Measurements from ENCODE around the gene GATAD2A. TPM values are rescaled to one million over a fixed set of nuclear protein-coding genes. Genes with fewer than 3 reads are reported as not detected.
A peak's percentile ranks its signal among the peaks of the same experiment; 100 is the strongest.

The GATAD2A gene
- total and polyA plus RNA-seq, 2 donors (not counting 1 experiment from before 2014, with no cell fraction given): 31.7 to 63.5 TPM

- no peak overlapping the region for H3K4me3 ChIP-seq (replicated peaks in 1 of 4; ENCODE audit: control extremely low read depth in 1 of 4, insufficient read depth in 1 of 4, low read depth in 3 of 4, low read length in 4 of 4)
- no peak overlapping the region for H2AFZ ChIP-seq (ENCODE audit: low read length)
- no peaks in the 10 kb centered on the region for H3K9me3 ChIP-seq (ENCODE audit: control insufficient read depth, insufficient read depth, low read depth, low read length)
- TF ChIP-seq EZH2 (IDR thresholded peaks at IDR 0.05; ENCODE audit: low read length, missing control alignments): no peak
- no peak for TF ChIP-seq CTCF (conservative IDR thresholded peaks at IDR 0.05 in 1 of 2, IDR thresholded peaks at IDR 0.05 in 1 of 2; ENCODE audit: low read depth in 1 of 2, low read length in 2 of 2)
- H3K27ac ChIP-seq (ENCODE audit: insufficient read depth, low read length): peak overlapping the region; percentile 90
- DNase-seq (ENCODE audit: low read depth in 2 of 2): no peak
- H3K36me3 ChIP-seq (ENCODE audit: control insufficient read depth, insufficient read depth, low read length): no peaks in the 10 kb centered on the region
- peaks cover 48% of the 10 kb centered on the region for H3K4me1 ChIP-seq (ENCODE audit: control insufficient read depth, extremely low read depth, insufficient read depth, low read length)
- no peak overlapping the region for H3K9ac ChIP-seq (ENCODE audit: insufficient read depth, low read length)
- H3K79me2 ChIP-seq (ENCODE audit: control insufficient read depth, insufficient read depth, low read length): peaks cover 82% of the 10 kb centered on the region
- H3K4me2 ChIP-seq (ENCODE audit: extremely low read depth, insufficient read depth, low read length): no peak overlapping the region
- no peaks in the 10 kb centered on the region for H3K27me3 ChIP-seq (ENCODE audit: control insufficient read depth, insufficient read depth, low read length)
- H4K20me1 ChIP-seq (ENCODE audit: control insufficient read depth, extremely low read depth, insufficient read depth, low read length): no peaks in the 10 kb centered on the region
Measured at GRCh38 chr19:19457671-19458070, 52.2 kb downstream of the GATAD2A start.

DNA sequence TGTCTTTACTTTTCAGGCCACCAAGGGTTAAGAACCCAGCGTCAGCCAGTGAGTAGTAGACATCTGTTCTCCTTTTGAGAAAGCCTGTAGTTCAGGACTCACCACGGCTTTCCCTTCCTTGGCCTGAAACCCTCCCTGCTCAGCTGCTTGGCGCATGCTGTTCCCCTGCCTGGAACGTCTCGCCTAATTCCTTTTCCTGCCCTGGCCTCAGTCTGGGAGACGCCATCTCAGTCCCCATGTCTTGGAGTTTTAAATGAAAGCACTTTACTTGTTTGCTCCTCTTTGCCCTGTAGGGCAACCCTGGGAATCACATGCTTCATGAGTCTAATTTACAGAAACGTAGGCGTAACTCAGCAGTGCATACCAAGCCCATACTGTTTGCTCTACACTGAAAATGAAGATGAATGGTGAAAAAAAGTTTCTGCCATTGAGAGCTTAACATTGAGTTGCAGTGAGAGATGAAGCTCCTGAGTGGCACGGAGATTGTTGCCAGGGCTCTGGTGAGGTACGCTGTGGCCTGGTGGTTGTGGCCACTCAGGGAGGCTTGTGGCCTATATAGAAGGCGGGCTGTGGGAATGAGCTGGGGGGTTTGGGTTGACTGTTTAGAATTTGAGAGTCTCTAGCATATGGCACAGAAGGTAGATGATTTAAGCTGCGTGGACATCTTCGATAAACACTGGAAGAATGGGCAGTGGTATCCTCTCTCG is 52.8 kb downstream of the GATAD2A start:
- Histone ChIP-seq H3K4me2 (ENCODE audit: extremely low read depth, insufficient read depth, low read length) (peak overlapping the region; percentile 56), H3K9me3 (ENCODE audit: control insufficient read depth, insufficient read depth, low read depth, low read length) (no peaks in the 10 kb centered on the region), H2AFZ (ENCODE audit: low read length) (no peak overlapping the region), H3K4me1 (ENCODE audit: control insufficient read depth, extremely low read depth, insufficient read depth, low read length) (peaks cover 53% of the 10 kb centered on the region), H3K36me3 (ENCODE audit: control insufficient read depth, insufficient read depth, low read length) (no peaks in the 10 kb centered on the region), H3K4me3 (replicated peaks in 1 of 4; ENCODE audit: control extremely low read depth in 1 of 4, insufficient read depth in 1 of 4, low read depth in 3 of 4, low read length in 4 of 4) (no peak overlapping the region), H3K79me2 (ENCODE audit: control insufficient read depth, insufficient read depth, low read length) (peaks cover 82% of the 10 kb centered on the region), H3K9ac (ENCODE audit: insufficient read depth, low read length) (no peak overlapping the region), H3K27ac (ENCODE audit: insufficient read depth, low read length) (peak overlapping the region; percentile 90), H4K20me1 (ENCODE audit: control insufficient read depth, extremely low read depth, insufficient read depth, low read length) (no peaks in the 10 kb centered on the region), H3K27me3 (ENCODE audit: control insufficient read depth, insufficient read depth, low read length) (no peaks in the 10 kb centered on the region)
- no peak for DNase-seq (ENCODE audit: low read depth in 2 of 2)
- no peak for TF ChIP-seq EZH2 (IDR thresholded peaks at IDR 0.05; ENCODE audit: low read length, missing control alignments)
- no peak for TF ChIP-seq CTCF (conservative IDR thresholded peaks at IDR 0.05 in 1 of 2, IDR thresholded peaks at IDR 0.05 in 1 of 2; ENCODE audit: low read depth in 1 of 2, low read length in 2 of 2)

DNA sequence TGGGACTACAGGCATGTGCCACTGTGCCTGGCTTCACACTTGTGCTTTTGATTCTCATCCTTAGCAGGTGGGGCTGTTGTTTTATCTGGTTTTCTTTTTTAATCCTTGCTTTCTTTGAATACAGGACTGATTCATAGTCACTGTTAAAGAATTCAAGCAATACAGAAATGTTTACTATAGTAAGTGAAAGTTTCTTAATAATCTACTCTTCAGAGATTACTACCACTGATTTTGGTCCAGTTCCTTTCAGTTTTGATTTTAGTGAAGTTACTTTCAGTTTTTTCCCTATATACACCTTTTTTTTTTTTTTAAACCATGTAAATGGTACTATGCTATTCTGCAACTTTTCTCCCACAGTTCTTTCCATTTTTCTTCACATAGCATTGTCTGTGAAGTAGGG is 53.6 kb downstream of the GATAD2A start:
- peak overlapping the region in 1 of 4 experiments; percentile 15 for H3K4me3 ChIP-seq (replicated peaks in 1 of 4; ENCODE audit: control extremely low read depth in 1 of 4, insufficient read depth in 1 of 4, low read depth in 3 of 4, low read length in 4 of 4)
- no peaks in the 10 kb centered on the region for H3K36me3 ChIP-seq (ENCODE audit: control insufficient read depth, insufficient read depth, low read length)
- H3K27me3 ChIP-seq (ENCODE audit: control insufficient read depth, insufficient read depth, low read length): no peaks in the 10 kb centered on the region
- DNase-seq (ENCODE audit: low read depth in 2 of 2): peak in 1 of 2 donors; percentile 71
- no peak overlapping the region for H2AFZ ChIP-seq (ENCODE audit: low read length)
- peak overlapping the region; percentile 56 for H3K4me2 ChIP-seq (ENCODE audit: extremely low read depth, insufficient read depth, low read length)
- no peaks in the 10 kb centered on the region for H4K20me1 ChIP-seq (ENCODE audit: control insufficient read depth, extremely low read depth, insufficient read depth, low read length)
- H3K79me2 ChIP-seq (ENCODE audit: control insufficient read depth, insufficient read depth, low read length): peaks cover 84% of the 10 kb centered on the region
- H3K27ac ChIP-seq (ENCODE audit: insufficient read depth, low read length): peak overlapping the region; percentile 90
- TF ChIP-seq EZH2 (IDR thresholded peaks at IDR 0.05; ENCODE audit: low read length, missing control alignments): no peak
- TF ChIP-seq CTCF (conservative IDR thresholded peaks at IDR 0.05 in 1 of 2, IDR thresholded peaks at IDR 0.05 in 1 of 2; ENCODE audit: low read depth in 1 of 2, low read length in 2 of 2): no peak
- no peaks in the 10 kb centered on the region for H3K9me3 ChIP-seq (ENCODE audit: control insufficient read depth, insufficient read depth, low read depth, low read length)
- H3K4me1 ChIP-seq (ENCODE audit: control insufficient read depth, extremely low read depth, insufficient read depth, low read length): peaks cover 60% of the 10 kb centered on the region
- no peak overlapping the region for H3K9ac ChIP-seq (ENCODE audit: insufficient read depth, low read length)

All from fibroblast of lung (primary cell).